ENCODE results near the gene MEI1. TPM values are rescaled to one million over a fixed set of nuclear protein-coding genes. Genes with fewer than 3 reads are reported as not detected.

MEI1 gene
- total and polyA plus RNA-seq, 2 of the 4 experiments (the other 2 are of a cell fraction): 0.90 to 2.6 TPM

- Histone ChIP-seq H3K27ac (ENCODE audit: insufficient read depth, low read length) (no peak overlapping the region), H3K36me3 (ENCODE audit: control insufficient read depth, insufficient read depth, low read length) (peaks cover 59% of the 10 kb centered on the region), H4K20me1 (ENCODE audit: insufficient read depth, low read length) (peaks cover 10% of the 10 kb centered on the region), H3K27me3 (ENCODE audit: control insufficient read depth, insufficient read depth, low read length) (no peaks in the 10 kb centered on the region), H3K79me1 (ENCODE audit: low read depth in 1 of 2, low read length in 2 of 2) (peaks cover 24 to 54% of the 10 kb centered on the region in 2 experiments), H2AFZ (replicated peaks; ENCODE audit: low read length, poor library complexity) (no peak overlapping the region), H3K23ac (ENCODE audit: low read depth, low read length) (no peak overlapping the region), H2BK20ac (ENCODE audit: low read depth, low read length) (no peak overlapping the region), H3K9me3 (ENCODE audit: control insufficient read depth, insufficient read depth, low read length) (no peaks in the 10 kb centered on the region), H3K9ac (ENCODE audit: low read depth, low read length) (no peak overlapping the region), H2BK120ac (ENCODE audit: low read depth, low read length) (no peak overlapping the region), H4K8ac (ENCODE audit: low read depth in 2 of 2, low read length in 2 of 2) (no peak overlapping the region), H3K56ac (ENCODE audit: extremely low read depth, insufficient read depth, low read length) (no peak overlapping the region), H4K91ac (ENCODE audit: insufficient read depth, low read depth, low read length) (no peak overlapping the region), H3K4me1 (ENCODE audit: control insufficient read depth, insufficient read depth, low read length) (0 out of 2 replicates have a peak, but pooled peaks cover 1% of the 10 kb centered on the region), H3K18ac (ENCODE audit: low read depth, low read length) (no peak overlapping the region), H2BK5ac (ENCODE audit: low read depth, low read length, poor library complexity, severe bottlenecking) (no peak overlapping the region), H3K9me1 (ENCODE audit: insufficient read depth, low read length) (0 out of 2 replicates have a peak, but pooled peaks cover 7% of the 10 kb centered on the region), H3K4me3 (ENCODE audit: insufficient read depth, low read depth, low read length) (no peak overlapping the region), H2AK5ac (ENCODE audit: low read depth, low read length) (no peak overlapping the region), H3K4me2 (ENCODE audit: low read depth, low read length) (no peak overlapping the region), H4K5ac (ENCODE audit: low read depth, low read length) (peak overlapping the region; percentile 36; the same call in 1 of the 2 replicates), H3K4ac (ENCODE audit: low read depth, low read length) (no peak overlapping the region), H3K14ac (replicated peaks; ENCODE audit: low read depth, low read length) (no peak overlapping the region), H2AK9ac (replicated peaks; ENCODE audit: low read depth, low read length, poor library complexity) (no peak overlapping the region), H2BK15ac (ENCODE audit: low read depth, low read length) (no peak overlapping the region)
- no TSS peak for BruUV-seq (replicated peaks)
- POLR2A ChIA-PET (ENCODE audit: unreplicated experiment): no interaction called here
- in situ Hi-C loops (cut with MboI; ENCODE audit: low sequenced_read_pairs): no loop called here
- intact Hi-C loops (cut with micrococcal nuclease): no loop called here
- TF ChIP-seq ELK1 (IDR thresholded peaks at IDR 0.05; ENCODE audit: borderline replicate concordance, low read depth, low read length): no peak
- no peak for TF ChIP-seq CEBPB (IDR thresholded peaks at IDR 0.05; ENCODE audit: low read depth, low read length)
- no peak for TF ChIP-seq USF2 (IDR thresholded peaks at IDR 0.05; ENCODE audit: low read depth, low read length)
- TF ChIP-seq SMC3 (IDR thresholded peaks at IDR 0.05; ENCODE audit: low read depth, low read length): no peak
- TF ChIP-seq NFE2L2 (IDR thresholded peaks at IDR 0.05; ENCODE audit: low read depth, low read length): no peak
- TF ChIP-seq RAD21 (IDR thresholded peaks at IDR 0.05; ENCODE audit: low read length): no peak
- no peak for TF ChIP-seq RCOR1 (IDR thresholded peaks at IDR 0.05; ENCODE audit: insufficient replicate concordance, low read length)
- no peak for TF ChIP-seq CHD1 (IDR thresholded peaks at IDR 0.05; ENCODE audit: low read depth, low read length)
- no peak for TF ChIP-seq BHLHE40 (IDR thresholded peaks at IDR 0.05; ENCODE audit: low read depth, low read length)
- no peak for TF ChIP-seq POLR2A (IDR thresholded peaks at IDR 0.05; ENCODE audit: low read depth, low read length)
- no peak for TF ChIP-seq MAZ (IDR thresholded peaks at IDR 0.05; ENCODE audit: borderline replicate concordance, low read depth, low read length)
- no peak for TF ChIP-seq MXI1 (IDR thresholded peaks at IDR 0.05; ENCODE audit: borderline replicate concordance, low read depth, low read length)
- WGBS, 2 experiments (ENCODE audit: extremely low coverage in 2 of 2, insufficient read length in 1 of 2): 88% methylated on average over 1 of the region's 6 CpGs; no CpG with 5 or more reads in 1 of the 2 experiments
- ATAC-seq (ENCODE audit: low read depth) (no peak), DNase-seq (no peak)
- CTCF ChIA-PET: interaction anchor here (2.5 kb wide), 1 partner anchor 9 kb away, joined by 12 read pairs; no protein-coding TSS in a partner anchor
- dilution Hi-C loops (cut with HindIII; ENCODE audit: low sequenced_read_pairs, unreplicated experiment): no loop called here
Observed at GRCh38 chr22:41657709-41658108, 41.6 kb upstream of the MEI1 start.
